Mucosa of descending colon (tissue), 3 donors: ENCODE results near the gene GASK1B. TPM values are rescaled to one million over a fixed set of nuclear protein-coding genes. Genes with fewer than 3 reads are reported as not detected.
A peak's percentile ranks its signal among the peaks of the same experiment; 100 is the strongest.

Source experiments
- ATAC-seq: fragments of 200-7000 bp; cut with Tn5 transposase; one replicate; pipeline ENCODE4 v1.9.1; 2020; ENCODE audit warnings: mild to moderate bottlenecking, moderate library complexity
- DNase-seq, 3 donors: peaks; one replicate each; pipeline ENCODE4 v3.0.0-alpha.2; 2020
- H3K36me3 ChIP-seq: fragments of 200-600 bp; one replicate; pipeline ENCODE4 v1.8.0; 2021; ENCODE audit warnings: low read depth, mild to moderate bottlenecking
- H3K4me1 ChIP-seq: fragments of 200-600 bp; one replicate; pipeline ENCODE4 v1.8.0; 2021; ENCODE audit warnings: low read depth, mild to moderate bottlenecking
- H3K4me3 ChIP-seq: fragments of 200-600 bp; one replicate; pipeline ENCODE4 v1.8.0; 2021; ENCODE audit warnings: mild to moderate bottlenecking
- H3K9me3 ChIP-seq: fragments of 200-600 bp; one replicate; pipeline ENCODE4 v1.8.0; 2021; ENCODE audit warnings: mild to moderate bottlenecking
- CTCF ChIP-seq: fragments of 200-600 bp; IDR thresholded peaks from one replicate; pipeline ENCODE4 v1.8.0; 2022; ENCODE audit warnings: antibody characterized with exemption, mild to moderate bottlenecking
- intact Hi-C, 2 donors: fragments of 100-400 bp; cut with DNase I in 1 of 2; cut with micrococcal nuclease in 1 of 2; formaldehyde crosslinking; loops; one replicate each; pipeline versions ENCODE4 v1.11.0 to v1.11.1; 2022; cut with DNase I, micrococcal nuclease
- total RNA-seq, 3 donors: library from RNA; stranded (reverse); fragmentation: NEBNext Ultra II Directional in 2 of 3; extraction: Animal tissue kit (Norgen Biotek cat#: 25700) in 2 of 3; gene quantifications; one replicate each; pipeline versions ENCODE4 v1.2.1 to v1.2.4, GENCODE V29; 2021 to 2023
- donor health status: DM: no; HTN: no; CAD: no; lungs with moderate emphysema.
- donor health status: DM: no; HTN: no; CAD: no.
- donor health status: DM: no; HTN: yes; CAD: no.

GASK1B gene
- total RNA-seq, 3 donors from 2014 or later = 10.3 to 21.6 (median 20.2) TPM

GRCh38 chr4:158182736-158183135 lies 9.9 kb upstream of the GASK1B start:
- Histone ChIP-seq H3K9me3 (no peaks in the 10 kb centered on the region), H3K4me3 (no peak overlapping the region), H3K4me1 (no peaks in the 10 kb centered on the region), H3K36me3 (no peaks in the 10 kb centered on the region)
- TF ChIP-seq CTCF = no peak
- intact Hi-C loops = no loop called here
- ATAC-seq = no peak
- peak in 1 of 3 donors; percentile 33 for DNase-seq

- no peak for ATAC-seq
- intact Hi-C loops = no loop called here
Measured at GRCh38 chr4:158181906-158182305, 9.1 kb upstream of the GASK1B start.

GRCh38 chr4:158179465-158179864 lies 6.6 kb upstream of the GASK1B start:
- no peak for ATAC-seq
- Histone ChIP-seq H3K9me3 (no peaks in the 10 kb centered on the region), H3K4me1 (no peaks in the 10 kb centered on the region), H3K36me3 (no peaks in the 10 kb centered on the region), H3K4me3 (no peak overlapping the region)
- TF ChIP-seq CTCF = no peak
- intact Hi-C loops = no loop called here
- no peak for DNase-seq

More at GRCh38 chr4:158181906-158182305, 9.1 kb upstream of the GASK1B start:
- no peak for TF ChIP-seq CTCF
- H3K36me3 ChIP-seq = no peaks in the 10 kb centered on the region
- no peaks in the 10 kb centered on the region for H3K9me3 ChIP-seq
- H3K4me1 ChIP-seq = no peaks in the 10 kb centered on the region
- no peak for DNase-seq
- no peak overlapping the region for H3K4me3 ChIP-seq

- H3K4me3 ChIP-seq = no peak overlapping the region
- intact Hi-C loops = no loop called here
- no peak for TF ChIP-seq CTCF
- ATAC-seq (no peak), DNase-seq (no peak)
- no peaks in the 10 kb centered on the region for H3K36me3 ChIP-seq
- peaks cover 10% of the 10 kb centered on the region for H3K4me1 ChIP-seq
- no peaks in the 10 kb centered on the region for H3K9me3 ChIP-seq
Measured at GRCh38 chr4:158176776-158177175, 4.0 kb upstream of the GASK1B start.

- intact Hi-C loops = no loop called here
- H3K9me3 ChIP-seq = no peaks in the 10 kb centered on the region
- H3K4me1 ChIP-seq = peaks cover 13% of the 10 kb centered on the region
- TF ChIP-seq CTCF = no peak
- H3K36me3 ChIP-seq = no peaks in the 10 kb centered on the region
- no peak overlapping the region for H3K4me3 ChIP-seq
- ATAC-seq (peak; percentile 30), DNase-seq (peak in 1 of 3 donors; percentile 29)
Measured at GRCh38 chr4:158176108-158176507, 3.3 kb upstream of the GASK1B start.
